RPMI8226 (cell line): ENCODE measurements around the gene TNPO2.
"Not testable (repeated sequence)": the region's sequence is repeated elsewhere in the genome, so short reads cannot be mapped to it uniquely, and the experiment has no call there.

Experiments used
- DNase-seq: peaks from one replicate; pipeline ENCODE4 v3.0.0-alpha.2; 2015

Gene TNPO2

GRCh38 chr19:12705169-12705568 lies 18.6 kb downstream of the TNPO2 start:
- DNase-seq = no peak

GRCh38 chr19:12703046-12703445 lies 20.7 kb downstream of the TNPO2 start:
- DNase-seq = no peak

GRCh38 chr19:12701596-12702282 lies 22.0 kb downstream of the TNPO2 start:
- DNase-seq = no peak

- DNase-seq = no peak
Observed at GRCh38 chr19:12698138-12698537, 25.6 kb downstream of the TNPO2 start.

- not testable (repeated sequence) for DNase-seq
Observed at GRCh38 chr19:12697425-12697824, 26.3 kb downstream of the TNPO2 start.

GRCh38 chr19:12696366-12697335 lies 27.1 kb downstream of the TNPO2 start, which contains the start of gene FBXW9:
TSS of gene FBXW9 (minus strand) at chr19:12696631. CDS start at chr19:12696581, 50 bp downstream.
- DNase-seq = peak; percentile 97

- DNase-seq = peak; percentile 45
Observed at GRCh38 chr19:12695997-12696365, 27.8 kb downstream of the TNPO2 start.

GRCh38 chr19:12695514-12695913 lies 28.2 kb downstream of the TNPO2 start:
- no peak for DNase-seq

GRCh38 chr19:12695096-12695495 lies 28.6 kb downstream of the TNPO2 start:
- no peak for DNase-seq

- no peak for DNase-seq
Observed at GRCh38 chr19:12694641-12695040, 29.1 kb downstream of the TNPO2 start.

- DNase-seq = no peak
Observed at GRCh38 chr19:12692960-12693359, 30.8 kb downstream of the TNPO2 start.

- DNase-seq = no peak
Observed at GRCh38 chr19:12689581-12690216, 34.0 kb downstream of the TNPO2 start.

- DNase-seq = no peak
Observed at GRCh38 chr19:12689012-12689411, 34.7 kb downstream of the TNPO2 start.

- no peak for DNase-seq
Observed at GRCh38 chr19:12687496-12688196, 36.1 kb downstream of the TNPO2 start, which contains the start of gene GNG14. TSS of gene GNG14 (plus strand) at chr19:12687998. CDS start at chr19:12688049, 51 bp downstream.

GRCh38 chr19:12685831-12686230 lies 37.9 kb downstream of the TNPO2 start:
- DNase-seq = no peak

GRCh38 chr19:12681074-12681987 lies 42.4 kb downstream of the TNPO2 start, which contains the start of gene DHPS:
TSS of gene DHPS (minus strand) at chr19:12681880. CDS start at chr19:12681766, 114 bp downstream.
- DNase-seq = peak; percentile 98

- DNase-seq = no peak
Observed at GRCh38 chr19:12680034-12680433, 43.7 kb downstream of the TNPO2 start.

- not testable (repeated sequence) for DNase-seq
Observed at GRCh38 chr19:12678039-12678438, 45.7 kb downstream of the TNPO2 start.

GRCh38 chr19:12676928-12677327 lies 46.8 kb downstream of the TNPO2 start:
- DNase-seq = no peak

- peak; percentile 86 for DNase-seq
Observed at GRCh38 chr19:12676384-12676792, 47.3 kb downstream of the TNPO2 start.

GRCh38 chr19:12675940-12676339 lies 47.8 kb downstream of the TNPO2 start:
- DNase-seq = no peak
